ENCODE measurements around the gene RHOB. TPM values are rescaled to one million over a fixed set of nuclear protein-coding genes. Genes with fewer than 3 reads are reported as not detected.

The RHOB gene
- total and polyA plus RNA-seq, 2 of the 13 experiments (the other 11 are each of a cell fraction or from before 2014, with no cell fraction given), result 192 to 268 TPM

DNA sequence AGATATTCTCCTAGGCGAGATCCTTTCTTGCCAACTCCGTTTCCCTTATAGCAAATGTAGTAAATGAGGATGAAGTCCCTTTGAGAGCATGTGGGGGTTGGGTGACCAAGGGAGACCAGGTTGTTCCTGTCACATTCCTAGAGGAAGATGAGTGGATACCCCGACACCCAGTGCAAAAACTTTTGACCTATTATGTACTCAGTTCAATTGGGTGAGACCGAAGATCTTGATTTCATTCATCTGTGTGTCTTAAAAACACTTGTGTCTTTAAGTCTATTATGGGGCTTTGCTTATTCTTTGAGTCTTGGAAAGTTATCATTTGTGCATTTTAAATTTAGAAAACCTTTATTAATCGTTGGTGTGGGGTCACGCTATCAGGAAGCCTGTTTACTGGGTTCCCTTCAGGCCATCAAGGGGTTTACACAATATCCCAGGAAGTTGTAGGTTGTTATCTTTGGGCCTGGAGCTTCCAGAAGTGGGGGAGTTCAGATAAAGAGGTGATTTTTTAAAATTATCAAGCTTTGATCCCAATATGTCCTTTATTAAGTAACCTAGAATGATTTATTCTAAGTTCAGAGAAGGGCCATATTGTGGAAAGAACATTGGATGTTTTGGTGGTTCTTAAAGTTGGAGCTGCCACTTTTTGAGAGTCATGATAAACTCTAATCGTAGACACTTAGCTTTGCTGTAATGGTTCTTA lies 2.8 kb downstream of the RHOB start (continued):
- TF ChIP-seq, protein P1, sequence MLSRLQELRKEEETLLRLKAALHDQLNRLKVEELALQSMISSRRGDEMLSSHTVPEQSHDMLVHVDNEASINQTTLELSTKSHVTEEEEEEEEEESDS (CRISPR knock-in tag; IDR thresholded peaks at IDR 0.05; ENCODE audit: borderline replicate concordance), result no peak
- TF ChIP-seq PREB (CRISPR knock-in tag; IDR thresholded peaks at IDR 0.05), result no peak
- TF ChIP-seq ZNF343 (CRISPR knock-in tag; IDR thresholded peaks at IDR 0.05), result no peak
- 0 out of 2 replicates have a peak, but pooled peaks have one; percentile 38 for TF ChIP-seq TCF7L2 (IDR thresholded peaks at IDR 0.05; ENCODE audit: low read depth, low read length)
- no peak for TF ChIP-seq ZEB1 (IDR thresholded peaks at IDR 0.05; ENCODE audit: insufficient replicate concordance, low read depth)
- no peak for TF ChIP-seq ZNF629 (CRISPR knock-in tag; conservative IDR thresholded peaks at IDR 0.05)
- no peak for TF ChIP-seq ZNF878 (CRISPR knock-in tag; IDR thresholded peaks at IDR 0.05)
- TF ChIP-seq NR3C1 (CRISPR knock-in tag; IDR thresholded peaks at IDR 0.05), result no peak
- TF ChIP-seq ELF1 (CRISPR knock-in tag; IDR thresholded peaks at IDR 0.05), result no peak
- TF ChIP-seq ZNF709 (CRISPR knock-in tag; IDR thresholded peaks at IDR 0.05), result no peak
- TF ChIP-seq ZSCAN31 (CRISPR knock-in tag; IDR thresholded peaks at IDR 0.05; ENCODE audit: low read depth), result no peak
- TF ChIP-seq CHD4 (IDR thresholded peaks at IDR 0.05; ENCODE audit: borderline replicate concordance, low read length), result no peak
- TF ChIP-seq ZNF792 (CRISPR knock-in tag; IDR thresholded peaks at IDR 0.05), result no peak
- 0 out of 2 replicates have a peak, but pooled peaks have one; percentile 33 for TF ChIP-seq KAT7 (CRISPR knock-in tag; IDR thresholded peaks at IDR 0.05; ENCODE audit: borderline replicate concordance)
- TF ChIP-seq HES4 (CRISPR knock-in tag; IDR thresholded peaks at IDR 0.05; ENCODE audit: borderline replicate concordance), result no peak
- TF ChIP-seq ZNF567 (CRISPR knock-in tag; IDR thresholded peaks at IDR 0.05; ENCODE audit: borderline replicate concordance), result no peak
- TF ChIP-seq XRCC5 (optimal IDR thresholded peaks at IDR 0.05; ENCODE audit: low read length), result no peak
- 0 out of 2 replicates have a peak, but pooled peaks have one; percentile 26 for TF ChIP-seq ZNF280D (CRISPR knock-in tag; IDR thresholded peaks at IDR 0.05)
- TF ChIP-seq ARID3A (IDR thresholded peaks at IDR 0.05; ENCODE audit: low read depth, low read length), result peak; percentile 56; the same call in 1 of the 2 replicates
- TF ChIP-seq, protein P2, sequence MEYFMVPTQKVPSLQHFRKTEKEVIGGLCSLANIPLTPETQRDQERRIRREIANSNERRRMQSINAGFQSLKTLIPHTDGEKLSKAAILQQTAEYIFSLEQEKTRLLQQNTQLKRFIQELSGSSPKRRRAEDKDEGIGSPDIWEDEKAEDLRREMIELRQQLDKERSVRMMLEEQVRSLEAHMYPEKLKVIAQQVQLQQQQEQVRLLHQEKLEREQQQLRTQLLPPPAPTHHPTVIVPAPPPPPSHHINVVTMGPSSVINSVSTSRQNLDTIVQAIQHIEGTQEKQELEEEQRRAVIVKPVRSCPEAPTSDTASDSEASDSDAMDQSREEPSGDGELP (IDR thresholded peaks at IDR 0.05; ENCODE audit: borderline replicate concordance, low read depth), result no peak
- no peak for TF ChIP-seq THAP8 (CRISPR knock-in tag; IDR thresholded peaks at IDR 0.05; ENCODE audit: borderline replicate concordance)
